Endothelial cell of umbilical vein (primary cell): ENCODE data around the gene FGF19. TPM values are rescaled to one million over a fixed set of nuclear protein-coding genes. Genes with fewer than 3 reads are reported as not detected.

Experiments used
- BruUV-seq: library from RNA; stranded (reverse); fragments of 400-500 nt; replicated peaks from 2 replicates; lab custom pipeline; 2021; lab: Mats Ljungman, UMichigan
- CTCF ChIA-PET: fragments of 300-600, 350-600 bp; sonication (Branson Sonifier 250); formaldehyde crosslinking; loops from one replicate; lab custom pipeline; 2021; ENCODE audit warnings: antibody characterized with exemption, inconsistent platforms; lab: Charles Lee
- POLR2A ChIA-PET: fragments of 300-600, 350-600 bp; sonication (Branson Sonifier 250); formaldehyde crosslinking; loops from one replicate; lab custom pipeline; 2021; ENCODE audit warnings: antibody characterized with exemption, inconsistent platforms; lab: Charles Lee
- DNase-seq: peaks from one replicate; pipeline ENCODE4 v3.0.0-alpha.2; 2011; ENCODE audit warnings: low read depth, low spot score
- FAIRE-seq: peaks from 2 replicates; lab custom pipeline; 2011; peaks lifted over from hg19 to GRCh38; lab: Jason Lieb, UNC
- H2AFZ ChIP-seq: 2 replicates; pipeline ENCODE4 v1.6.0; 2012; ENCODE audit warnings: low read depth, low read length, control low read depth, inconsistent platforms
- H3K27ac ChIP-seq: 2 replicates; pipeline ENCODE4 v1.5.1; 2011; ENCODE audit warnings: low read depth, mild to moderate bottlenecking, control low read depth, low read length, moderate library complexity; ENCODE audit not compliant: insufficient read depth
- H3K27me3 ChIP-seq, 2 experiments: 2 replicates each; pipeline versions ENCODE4 v1.6.0 to v1.6.1; 2011; ENCODE audit warnings: low read length in 2 of 2, mixed read lengths in 1 of 2; ENCODE audit not compliant: control insufficient read depth in 2 of 2, insufficient read depth in 2 of 2
- H3K36me3 ChIP-seq, 2 experiments: 2 replicates in 1 of 2; 3 replicates in 1 of 2; pipeline ENCODE4 v1.5.1; 2011; ENCODE audit warnings: low read length in 2 of 2, mild to moderate bottlenecking in 1 of 2, moderate library complexity in 1 of 2; ENCODE audit not compliant: control insufficient read depth in 2 of 2, insufficient read depth in 2 of 2; ENCODE audit errors: extremely low read depth in 1 of 2
- H3K4me1 ChIP-seq: 3 replicates; pipeline ENCODE4 v1.5.1; 2011; ENCODE audit warnings: mild to moderate bottlenecking, low read length; ENCODE audit not compliant: control insufficient read depth, insufficient read depth; ENCODE audit errors: extremely low read depth
- H3K4me2 ChIP-seq: 2 replicates; pipeline ENCODE4 v1.6.1; 2011; ENCODE audit warnings: low read length, control low read depth, mixed read lengths; ENCODE audit not compliant: insufficient read depth
- H3K4me3 ChIP-seq, 3 experiments: fragments of 200-600 bp in 1 of 3; sonication (generic), shearing (Covaris generic) in 1 of 3; replicated peaks in 1 of 3; 2 replicates each; pipeline ENCODE4 v1.5.1; 2011 to 2016; ENCODE audit warnings: control low read depth in 3 of 3, low read length in 3 of 3, mild to moderate bottlenecking in 2 of 3, inconsistent platforms in 1 of 3, low read depth in 1 of 3, moderate library complexity in 1 of 3; ENCODE audit not compliant: insufficient read depth in 1 of 3
- H3K79me2 ChIP-seq: 2 replicates; pipeline ENCODE4 v1.6.0; 2012; ENCODE audit warnings: low read length, inconsistent platforms; ENCODE audit not compliant: control insufficient read depth, insufficient read depth
- H3K9ac ChIP-seq: replicated peaks from 2 replicates; pipeline ENCODE3; 2011; ENCODE audit warnings: low read length, control low read depth; ENCODE audit not compliant: insufficient read depth; ENCODE audit errors: extremely low read depth
- H3K9me1 ChIP-seq: replicated peaks from 3 replicates; pipeline ENCODE4 v1.6.0; 2011; ENCODE audit warnings: mild to moderate bottlenecking, low read length; ENCODE audit not compliant: control insufficient read depth, insufficient read depth; ENCODE audit errors: extremely low read depth
- H3K9me3 ChIP-seq: replicated peaks from 2 replicates; pipeline ENCODE4 v1.5.1; 2012; ENCODE audit warnings: low read length, inconsistent platforms; ENCODE audit not compliant: control insufficient read depth, insufficient read depth
- H4K20me1 ChIP-seq: replicated peaks from 2 replicates; pipeline ENCODE3; 2011; ENCODE audit warnings: mild to moderate bottlenecking, low read length; ENCODE audit not compliant: control insufficient read depth, insufficient read depth; ENCODE audit errors: extremely low read depth
- EZH2 ChIP-seq: IDR thresholded peaks from 2 replicates; pipeline ENCODE4 v1.6.1; 2012; ENCODE audit warnings: borderline replicate concordance, low read depth, mild to moderate bottlenecking, moderate library complexity, low read length, inconsistent platforms; ENCODE audit not compliant: severe bottlenecking
- FOS ChIP-seq: IDR thresholded peaks from 2 replicates; pipeline ENCODE4 v1.6.1; 2011; ENCODE audit warnings: mild to moderate bottlenecking, low read length, moderate library complexity, borderline replicate concordance; ENCODE audit not compliant: insufficient read depth
- GATA2 ChIP-seq: IDR thresholded peaks from 2 replicates; pipeline ENCODE4 v1.7.0; 2011; ENCODE audit warnings: low read depth, mild to moderate bottlenecking, moderate library complexity, mixed read lengths, low read length; ENCODE audit not compliant: insufficient read length, insufficient read depth
- JUN ChIP-seq: IDR thresholded peaks from 2 replicates; pipeline ENCODE4 v1.6.1; 2011; ENCODE audit warnings: borderline replicate concordance, low read depth; ENCODE audit not compliant: insufficient read length, insufficient read depth
- MAX ChIP-seq: IDR thresholded peaks from 2 replicates; pipeline ENCODE4 v1.6.1; 2011; ENCODE audit not compliant: insufficient read depth, insufficient read length
- MYC ChIP-seq: IDR thresholded peaks from one replicate; pipeline ENCODE4 v1.6.1; 2011; ENCODE audit warnings: mild to moderate bottlenecking, low read depth, low read length
- POLR2A ChIP-seq: IDR thresholded peaks from 2 replicates; pipeline ENCODE4 v1.6.1; 2012; ENCODE audit warnings: low read depth, mild to moderate bottlenecking, control low read depth, low read length
- POLR2AphosphoS5 ChIP-seq: IDR thresholded peaks from 2 replicates; pipeline ENCODE4 v1.6.1; 2012; ENCODE audit warnings: low read depth, mild to moderate bottlenecking, control low read depth, low read length, moderate library complexity; ENCODE audit not compliant: insufficient read depth
- dilution Hi-C: fragments of 300-500 bp; cut with MboI; formaldehyde crosslinking; loops from one replicate; pipeline ENCODE4 v1.15.0; 2019; ENCODE audit warnings: low sequenced_read_pairs; ENCODE audit not compliant: extremely low pct_ligation_motif_present
- intact Hi-C: fragments of 100-400 bp; cut with micrococcal nuclease; formaldehyde crosslinking; loops from one replicate; pipeline ENCODE4 v1.10.0; 2022
- polyA plus RNA-seq, 4 experiments: library from polyadenylated mRNA; depleted of rRNA in 3 of 4; stranded (reverse) in 3 of 4; unstranded in 1 of 4; fragments of >200 nt; gene quantifications; 2 replicates each; pipeline versions ENCODE4 v1.2.1 to v1.2.3, GENCODE V29; 2011 to 2012; ENCODE audit warnings: missing spikeins in 1 of 4
- total RNA-seq: library from RNA; stranded (reverse); gene quantifications from 2 replicates; pipeline ENCODE4 v1.2.3, GENCODE V29; 2021
- TF ChIP-seq, protein P1 (sequence below), 2 donors: IDR thresholded peaks; 1 replicate in 1 of 2; 2 replicates in 1 of 2; pipeline ENCODE4 v1.5.1; 2011; ENCODE audit warnings: low read length in 2 of 2, mild to moderate bottlenecking in 2 of 2, moderate library complexity in 2 of 2, control low read depth in 1 of 2, inconsistent platforms in 1 of 2, low read depth in 1 of 2; ENCODE audit not compliant: insufficient read depth in 1 of 2; ENCODE audit errors: extremely low read depth in 1 of 2

The FGF19 gene
- total and polyA plus RNA-seq, 2 donors (not counting 3 experiments of a cell fraction or from before 2014, with no cell fraction given): 0.03 TPM; not detected in 1

- Histone ChIP-seq H3K9me3 (no peaks in the 10 kb centered on the region), H2AFZ (no peak overlapping the region), H3K36me3 (no peaks in the 10 kb centered on the region), H3K9ac (no peak overlapping the region), H3K4me2 (no peak overlapping the region), H3K27me3 (peaks cover 32 to 34% of the 10 kb centered on the region in 2 experiments), H4K20me1 (no peaks in the 10 kb centered on the region), H3K4me3 (no peak overlapping the region), H3K4me1 (no peaks in the 10 kb centered on the region), H3K27ac (no peak overlapping the region), H3K9me1 (no peaks in the 10 kb centered on the region), H3K79me2 (no peaks in the 10 kb centered on the region)
- no peak for DNase-seq
- no TSS peak for BruUV-seq
- ChIA-PET CTCF (interaction anchor here (0.8 to 1.5 kb wide), 8 partner anchors 9 to 488 kb away, joined by 3 to 5 read pairs (median 3); no protein-coding TSS in a partner anchor), POLR2A (no interaction called here)
- TF ChIP-seq EZH2 (no peak), MYC (no peak), FOS (no peak), POLR2AphosphoS5 (no peak), POLR2A (no peak), MAX (no peak), GATA2 (no peak), JUN (no peak)
- TF ChIP-seq, protein P1, sequence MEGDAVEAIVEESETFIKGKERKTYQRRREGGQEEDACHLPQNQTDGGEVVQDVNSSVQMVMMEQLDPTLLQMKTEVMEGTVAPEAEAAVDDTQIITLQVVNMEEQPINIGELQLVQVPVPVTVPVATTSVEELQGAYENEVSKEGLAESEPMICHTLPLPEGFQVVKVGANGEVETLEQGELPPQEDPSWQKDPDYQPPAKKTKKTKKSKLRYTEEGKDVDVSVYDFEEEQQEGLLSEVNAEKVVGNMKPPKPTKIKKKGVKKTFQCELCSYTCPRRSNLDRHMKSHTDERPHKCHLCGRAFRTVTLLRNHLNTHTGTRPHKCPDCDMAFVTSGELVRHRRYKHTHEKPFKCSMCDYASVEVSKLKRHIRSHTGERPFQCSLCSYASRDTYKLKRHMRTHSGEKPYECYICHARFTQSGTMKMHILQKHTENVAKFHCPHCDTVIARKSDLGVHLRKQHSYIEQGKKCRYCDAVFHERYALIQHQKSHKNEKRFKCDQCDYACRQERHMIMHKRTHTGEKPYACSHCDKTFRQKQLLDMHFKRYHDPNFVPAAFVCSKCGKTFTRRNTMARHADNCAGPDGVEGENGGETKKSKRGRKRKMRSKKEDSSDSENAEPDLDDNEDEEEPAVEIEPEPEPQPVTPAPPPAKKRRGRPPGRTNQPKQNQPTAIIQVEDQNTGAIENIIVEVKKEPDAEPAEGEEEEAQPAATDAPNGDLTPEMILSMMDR (IDR thresholded peaks at IDR 0.05; ENCODE audit: extremely low read depth in 1 of 2, insufficient read depth in 1 of 2, low read depth in 1 of 2, low read length in 2 of 2): no peak
- no peak for FAIRE-seq
- dilution Hi-C loops (no loop called here), intact Hi-C loops (no loop called here)
Measured at GRCh38 chr11:69708736-69709401, 5.0 kb upstream of the FGF19 start.
